ENCODE measurements around the gene GATAD2A.

The GATAD2A gene, protein sequence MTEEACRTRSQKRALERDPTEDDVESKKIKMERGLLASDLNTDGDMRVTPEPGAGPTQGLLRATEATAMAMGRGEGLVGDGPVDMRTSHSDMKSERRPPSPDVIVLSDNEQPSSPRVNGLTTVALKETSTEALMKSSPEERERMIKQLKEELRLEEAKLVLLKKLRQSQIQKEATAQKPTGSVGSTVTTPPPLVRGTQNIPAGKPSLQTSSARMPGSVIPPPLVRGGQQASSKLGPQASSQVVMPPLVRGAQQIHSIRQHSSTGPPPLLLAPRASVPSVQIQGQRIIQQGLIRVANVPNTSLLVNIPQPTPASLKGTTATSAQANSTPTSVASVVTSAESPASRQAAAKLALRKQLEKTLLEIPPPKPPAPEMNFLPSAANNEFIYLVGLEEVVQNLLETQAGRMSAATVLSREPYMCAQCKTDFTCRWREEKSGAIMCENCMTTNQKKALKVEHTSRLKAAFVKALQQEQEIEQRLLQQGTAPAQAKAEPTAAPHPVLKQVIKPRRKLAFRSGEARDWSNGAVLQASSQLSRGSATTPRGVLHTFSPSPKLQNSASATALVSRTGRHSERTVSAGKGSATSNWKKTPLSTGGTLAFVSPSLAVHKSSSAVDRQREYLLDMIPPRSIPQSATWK

DNA sequence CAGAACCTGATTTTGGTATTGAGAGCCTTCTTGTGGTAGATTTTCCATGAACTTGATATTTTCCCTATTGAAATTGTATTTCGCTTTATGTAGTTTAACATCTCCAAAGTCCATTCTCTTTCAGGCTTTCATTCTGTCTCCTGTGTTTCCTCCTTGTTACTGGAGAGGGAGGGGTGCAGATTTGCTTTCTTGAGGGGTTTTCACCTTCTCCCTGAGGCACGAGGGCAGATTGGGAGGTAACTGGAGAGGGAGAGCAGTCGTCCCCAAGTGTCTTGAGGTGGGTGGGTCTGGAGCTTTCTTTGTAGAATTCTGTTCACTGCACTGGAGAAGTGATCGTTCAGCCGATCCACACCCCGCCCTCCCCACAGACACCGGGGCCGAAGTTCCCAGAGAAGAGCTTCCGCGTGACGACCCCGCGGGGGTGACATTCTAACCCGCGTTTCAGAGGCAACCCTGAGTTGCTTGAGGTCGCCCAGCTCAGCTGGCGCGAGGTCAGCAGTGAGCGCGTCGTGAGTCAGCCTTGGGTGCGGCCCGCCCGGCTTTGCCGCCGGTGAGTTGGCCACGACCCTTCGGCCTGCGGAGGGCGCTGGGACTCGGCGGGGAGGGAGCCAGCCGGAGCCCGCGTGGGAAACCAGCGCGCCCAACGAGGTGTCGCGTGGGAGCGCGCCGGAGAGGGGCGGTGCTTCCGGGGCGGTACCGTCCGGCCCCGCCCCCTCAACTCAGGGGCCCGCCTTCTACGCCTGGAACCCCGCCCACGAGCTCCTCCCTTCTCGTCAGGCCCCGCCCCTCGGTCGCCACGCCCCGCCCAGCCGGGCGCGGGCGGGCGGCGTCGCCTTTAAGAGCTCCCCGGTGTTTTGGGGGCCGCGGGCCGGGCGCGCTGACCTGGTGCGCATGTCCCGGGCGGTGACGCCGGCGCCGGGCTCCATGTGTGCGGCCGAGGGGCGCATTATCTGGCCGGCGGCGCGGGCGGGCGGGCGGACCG, at the start of gene GATAD2A:
Gene GATAD2A, plus strand, starts transcription at position 797 of the 982 bp plus-strand sequence. CDS start 59,671 bp downstream, outside the sequence.
- peaks cover 5% of the 10 kb centered on the region for H3K27me3 ChIP-seq (ENCODE audit: insufficient read depth, insufficient read length)
- H3K36me3 ChIP-seq (ENCODE audit: insufficient read depth, insufficient read length, low read length) = peaks cover 9% of the 10 kb centered on the region
- TF ChIP-seq YY1 (IDR thresholded peaks at IDR 0.05; ENCODE audit: insufficient read depth, insufficient read length) (no peak), ZNF274 (IDR thresholded peaks at IDR 0.05; ENCODE audit: low read depth, low read length) (no peak), SUZ12 (IDR thresholded peaks at IDR 0.05; ENCODE audit: extremely low read depth, insufficient read depth, insufficient read length) (no peak)
- no peaks in the 10 kb centered on the region for H3K9me3 ChIP-seq (ENCODE audit: insufficient read depth, low read length)
- H3K4me3 ChIP-seq (ENCODE audit: insufficient read length, low read depth) = peak within 1 kb of the TSS; percentile 80
- peak within 1 kb of the TSS; percentile 95 for H3K9ac ChIP-seq (ENCODE audit: insufficient read length, low read depth)
- H3K4me1 ChIP-seq (ENCODE audit: insufficient read depth, insufficient read length) = peaks cover 9% of the 10 kb centered on the region
- peak; percentile 85 for DNase-seq (ENCODE audit: low read depth, low spot score)

DNA sequence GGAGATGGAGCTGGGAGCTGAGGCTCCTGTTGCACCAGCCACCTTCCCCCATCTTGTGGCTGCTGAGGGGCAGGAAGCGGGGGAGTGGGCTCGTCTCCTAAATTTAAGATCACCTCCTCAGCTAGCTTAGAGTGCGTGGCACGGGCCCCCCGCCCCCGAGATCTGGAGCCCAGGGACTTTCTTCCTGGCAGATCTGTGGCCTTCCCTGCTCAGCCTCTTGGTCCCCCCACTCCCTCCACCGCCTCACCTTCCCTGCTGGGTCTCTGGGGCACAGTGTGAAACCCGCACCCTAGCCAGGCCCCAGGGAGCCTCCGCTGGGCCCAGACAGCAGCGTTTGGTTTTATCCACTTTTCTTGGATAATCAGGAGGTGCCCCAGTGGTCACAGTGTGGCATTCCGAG, 49.0 kb upstream of the GATAD2A start:
- Histone ChIP-seq H3K4me3 (ENCODE audit: insufficient read length, low read depth) (no peak overlapping the region), H3K9ac (ENCODE audit: insufficient read length, low read depth) (no peak overlapping the region), H3K9me3 (ENCODE audit: insufficient read depth, low read length) (no peaks in the 10 kb centered on the region), H3K27me3 (ENCODE audit: insufficient read depth, insufficient read length) (no peaks in the 10 kb centered on the region), H3K36me3 (ENCODE audit: insufficient read depth, insufficient read length, low read length) (peaks cover 73% of the 10 kb centered on the region), H3K4me1 (ENCODE audit: insufficient read depth, insufficient read length) (peaks cover 4% of the 10 kb centered on the region)
- no peak for DNase-seq (ENCODE audit: low read depth, low spot score)
- TF ChIP-seq YY1 (IDR thresholded peaks at IDR 0.05; ENCODE audit: insufficient read depth, insufficient read length) (no peak), SUZ12 (IDR thresholded peaks at IDR 0.05; ENCODE audit: extremely low read depth, insufficient read depth, insufficient read length) (no peak), ZNF274 (IDR thresholded peaks at IDR 0.05; ENCODE audit: low read depth, low read length) (no peak)

DNA sequence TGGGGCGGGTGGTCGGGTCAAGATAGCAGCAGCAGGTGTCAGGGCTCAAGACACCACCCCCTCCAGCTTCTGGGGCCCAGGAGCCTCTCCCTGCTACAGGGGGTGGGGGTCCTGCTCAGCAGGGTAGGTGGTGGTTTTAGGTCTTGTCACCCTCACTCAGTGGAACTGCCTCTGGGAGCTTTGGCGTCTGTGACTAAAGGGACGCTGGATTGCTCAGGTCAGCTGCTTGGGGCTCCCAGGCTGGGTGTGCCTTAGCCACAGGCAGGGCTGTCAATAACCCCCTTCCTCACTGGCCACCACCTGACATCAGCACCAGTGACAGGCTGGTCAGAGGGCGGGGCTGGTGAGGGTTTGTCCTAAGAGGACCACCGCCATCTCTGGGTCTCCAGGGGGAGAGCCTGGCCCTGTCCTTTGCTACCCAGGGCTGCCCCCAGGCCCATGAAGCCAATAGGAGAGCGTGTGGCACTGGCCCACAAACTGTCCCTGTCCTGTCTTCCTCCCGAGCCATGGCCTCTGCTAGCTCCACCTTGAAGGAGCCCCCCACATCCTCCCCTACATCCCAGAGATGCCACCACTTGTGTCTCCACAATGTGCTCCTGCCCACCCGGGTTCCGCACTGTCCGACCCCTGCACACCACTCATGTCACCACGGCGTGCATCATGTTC, 48.4 kb upstream of the GATAD2A start:
- Histone ChIP-seq H3K4me1 (ENCODE audit: insufficient read depth, insufficient read length) (peaks cover 4% of the 10 kb centered on the region), H3K9me3 (ENCODE audit: insufficient read depth, low read length) (no peaks in the 10 kb centered on the region), H3K27me3 (ENCODE audit: insufficient read depth, insufficient read length) (no peaks in the 10 kb centered on the region), H3K4me3 (ENCODE audit: insufficient read length, low read depth) (no peak overlapping the region), H3K9ac (ENCODE audit: insufficient read length, low read depth) (no peak overlapping the region), H3K36me3 (ENCODE audit: insufficient read depth, insufficient read length, low read length) (peaks cover 69% of the 10 kb centered on the region)
- DNase-seq (ENCODE audit: low read depth, low spot score) = no peak
- TF ChIP-seq SUZ12 (IDR thresholded peaks at IDR 0.05; ENCODE audit: extremely low read depth, insufficient read depth, insufficient read length) (no peak), ZNF274 (IDR thresholded peaks at IDR 0.05; ENCODE audit: low read depth, low read length) (no peak), YY1 (IDR thresholded peaks at IDR 0.05; ENCODE audit: insufficient read depth, insufficient read length) (no peak)

DNA sequence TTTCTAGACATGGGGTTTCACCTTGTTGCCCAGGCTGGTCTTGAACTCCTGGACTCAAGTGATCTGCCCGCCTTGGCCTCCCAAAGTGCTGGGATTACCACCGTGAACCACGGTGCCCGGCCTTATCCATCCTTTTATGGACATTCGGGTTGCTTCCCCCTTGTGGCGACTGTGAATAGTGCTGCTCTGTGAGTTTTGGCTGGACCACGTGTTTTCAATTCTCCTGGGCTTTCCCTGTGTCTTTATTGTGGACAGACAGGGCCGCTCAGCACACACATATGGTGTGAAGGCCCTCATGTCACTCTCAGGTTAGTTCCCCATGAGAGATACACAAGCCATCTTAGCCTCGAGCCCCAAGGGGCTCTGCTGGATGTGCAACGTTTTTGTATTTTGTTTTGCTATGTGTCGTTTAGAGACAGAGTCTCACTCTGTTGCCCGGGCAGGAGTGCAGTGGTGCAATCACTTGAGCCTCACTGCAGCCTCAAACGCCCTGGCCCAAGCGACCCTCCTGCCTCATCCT, 44.3 kb upstream of the GATAD2A start:
- H3K27me3 ChIP-seq (ENCODE audit: insufficient read depth, insufficient read length) = no peaks in the 10 kb centered on the region
- DNase-seq (ENCODE audit: low read depth, low spot score) = peak; percentile 90
- H3K9me3 ChIP-seq (ENCODE audit: insufficient read depth, low read length) = no peaks in the 10 kb centered on the region
- H3K4me3 ChIP-seq (ENCODE audit: insufficient read length, low read depth) = no peak overlapping the region
- peaks cover 28% of the 10 kb centered on the region for H3K36me3 ChIP-seq (ENCODE audit: insufficient read depth, insufficient read length, low read length)
- peaks cover 2% of the 10 kb centered on the region for H3K4me1 ChIP-seq (ENCODE audit: insufficient read depth, insufficient read length)
- TF ChIP-seq SUZ12 (IDR thresholded peaks at IDR 0.05; ENCODE audit: extremely low read depth, insufficient read depth, insufficient read length) (no peak), ZNF274 (IDR thresholded peaks at IDR 0.05; ENCODE audit: low read depth, low read length) (no peak), YY1 (IDR thresholded peaks at IDR 0.05; ENCODE audit: insufficient read depth, insufficient read length) (no peak)
- no peak overlapping the region for H3K9ac ChIP-seq (ENCODE audit: insufficient read length, low read depth)

DNA sequence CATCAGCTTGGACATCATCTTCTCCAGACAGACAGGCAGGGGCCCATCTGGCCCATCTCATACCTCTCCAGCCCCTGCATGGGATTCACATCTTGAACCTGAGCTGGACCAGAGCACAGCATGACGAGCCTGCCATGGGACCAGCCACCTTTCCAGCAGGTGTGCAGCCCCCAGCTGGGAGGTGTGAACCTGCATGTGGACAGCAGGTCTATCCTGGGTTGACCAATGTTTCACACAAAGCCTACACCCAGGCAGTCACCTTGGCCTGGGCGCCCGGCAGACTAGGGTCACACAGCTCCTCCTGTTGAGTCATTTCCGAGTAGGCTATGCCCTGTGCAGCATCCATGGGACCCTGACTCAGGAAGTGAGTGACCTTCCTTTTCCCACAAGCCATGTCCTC, 43.4 kb upstream of the GATAD2A start:
- H3K4me1 ChIP-seq (ENCODE audit: insufficient read depth, insufficient read length) = peaks cover 4% of the 10 kb centered on the region
- peaks cover 18% of the 10 kb centered on the region for H3K36me3 ChIP-seq (ENCODE audit: insufficient read depth, insufficient read length, low read length)
- no peak overlapping the region for H3K4me3 ChIP-seq (ENCODE audit: insufficient read length, low read depth)
- no peak for DNase-seq (ENCODE audit: low read depth, low spot score)
- H3K9ac ChIP-seq (ENCODE audit: insufficient read length, low read depth) = no peak overlapping the region
- TF ChIP-seq YY1 (IDR thresholded peaks at IDR 0.05; ENCODE audit: insufficient read depth, insufficient read length) (no peak), SUZ12 (IDR thresholded peaks at IDR 0.05; ENCODE audit: extremely low read depth, insufficient read depth, insufficient read length) (no peak), ZNF274 (IDR thresholded peaks at IDR 0.05; ENCODE audit: low read depth, low read length) (no peak)
- no peaks in the 10 kb centered on the region for H3K27me3 ChIP-seq (ENCODE audit: insufficient read depth, insufficient read length)
- H3K9me3 ChIP-seq (ENCODE audit: insufficient read depth, low read length) = no peaks in the 10 kb centered on the region

All from NT2/D1 (cell line).